DMS 273 (cell line): ENCODE results near the gene RERG.
A peak's percentile ranks its signal among the peaks of the same experiment; 100 is the strongest.

ENCODE experiments used
- DNase-seq: peaks from one replicate; lab custom pipeline; 2025; ENCODE audit not compliant: unreplicated experiment; lab: John Stamatoyannopoulos, UW

Gene RERG

DNA sequence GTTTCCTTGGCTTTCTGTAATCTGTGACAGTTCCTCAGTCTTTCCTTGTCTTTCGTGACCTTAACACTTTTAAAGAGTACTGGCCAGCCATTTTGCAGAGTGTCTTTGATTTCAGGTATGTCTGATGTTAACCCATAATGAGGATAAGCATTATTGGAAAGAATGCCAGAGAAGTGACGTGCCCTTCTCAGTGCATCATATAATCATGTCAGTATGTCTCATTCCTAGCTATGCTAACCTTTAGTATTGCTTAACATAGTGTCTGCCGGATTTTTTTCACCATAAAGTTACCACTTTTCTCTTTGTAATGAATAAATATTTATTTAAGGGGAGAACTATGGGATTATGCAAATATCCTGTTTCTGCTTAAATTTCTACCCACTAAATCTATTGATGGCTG, 28.5 kb downstream of the RERG start:
- DNase-seq: no peak

DNA sequence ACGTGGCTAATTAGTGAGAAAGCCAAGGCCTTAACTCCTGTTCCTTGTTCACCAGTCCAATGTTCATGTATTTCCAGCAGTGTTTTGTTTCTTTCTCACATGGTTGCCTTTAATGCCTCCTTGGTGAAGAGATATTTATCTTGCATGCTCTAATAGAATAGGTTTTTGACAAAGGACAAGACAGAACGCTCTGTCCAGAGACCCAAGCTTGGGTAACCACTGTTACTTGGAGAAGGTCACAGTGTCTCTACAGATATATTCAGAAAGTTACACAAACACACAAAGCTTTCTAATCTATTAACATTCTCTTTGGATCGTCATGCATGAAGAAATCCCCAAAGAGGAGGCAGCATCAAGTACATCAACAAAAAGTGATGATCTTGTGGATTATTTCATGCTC, 33.1 kb downstream of the RERG start:
- DNase-seq: no peak

DNA sequence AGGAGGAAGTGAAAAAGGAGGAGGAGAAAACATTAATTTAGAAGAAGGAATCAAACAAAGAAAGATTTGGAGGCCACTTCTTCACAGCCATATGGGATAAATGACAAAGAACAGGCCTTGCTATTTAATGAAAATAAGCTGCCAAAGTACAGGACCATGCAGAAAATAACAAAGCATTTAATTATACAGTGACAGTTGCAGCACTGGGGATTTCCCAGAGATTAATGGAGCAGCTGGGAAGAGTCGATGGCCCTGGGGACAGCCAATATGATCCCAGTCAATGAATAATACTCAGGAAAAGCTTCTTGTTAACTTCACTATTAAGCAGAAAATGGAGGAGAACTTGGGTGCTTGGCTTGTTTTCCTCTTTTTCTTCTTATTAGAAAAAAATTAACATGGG, 34.6 kb downstream of the RERG start:
- peak; percentile 7 for DNase-seq

DNA sequence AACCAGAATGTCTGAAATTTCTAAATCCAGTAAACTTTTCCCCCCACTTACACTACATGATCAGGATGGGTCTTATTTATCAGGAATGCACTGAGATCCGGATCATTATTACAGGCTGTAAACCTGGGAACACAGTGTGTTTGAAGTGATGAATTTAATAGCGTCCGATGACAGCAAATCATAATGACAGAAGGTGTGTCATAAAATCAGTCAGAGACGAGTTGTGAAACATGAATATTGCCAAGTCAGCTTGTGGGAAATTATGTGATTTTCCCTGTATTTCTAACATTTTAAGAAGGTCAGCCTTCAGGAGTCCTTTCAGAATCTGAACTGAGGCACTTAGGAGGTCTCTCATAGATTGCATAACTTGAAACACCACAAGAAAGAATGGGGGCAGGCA, 36.7 kb downstream of the RERG start:
- no peak for DNase-seq

DNA sequence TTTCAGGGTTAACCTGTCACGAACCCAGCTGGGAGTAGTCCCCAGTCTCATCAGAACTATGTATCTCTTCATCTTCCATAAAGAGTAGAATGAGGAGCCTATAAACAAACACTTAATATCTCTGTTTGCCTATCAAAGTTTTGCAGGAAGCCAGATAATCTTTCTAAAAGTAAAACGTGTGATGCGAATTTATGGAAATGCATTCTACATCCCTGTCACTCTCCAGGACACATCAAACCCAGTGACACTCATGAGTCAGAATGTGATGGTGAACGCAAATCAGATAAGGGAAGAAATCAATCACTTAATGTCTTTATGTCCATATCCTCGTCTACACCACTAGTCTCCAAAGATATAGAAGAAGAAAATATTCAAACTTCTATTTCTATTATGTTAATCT, 37.4 kb downstream of the RERG start:
- no peak for DNase-seq

DNA sequence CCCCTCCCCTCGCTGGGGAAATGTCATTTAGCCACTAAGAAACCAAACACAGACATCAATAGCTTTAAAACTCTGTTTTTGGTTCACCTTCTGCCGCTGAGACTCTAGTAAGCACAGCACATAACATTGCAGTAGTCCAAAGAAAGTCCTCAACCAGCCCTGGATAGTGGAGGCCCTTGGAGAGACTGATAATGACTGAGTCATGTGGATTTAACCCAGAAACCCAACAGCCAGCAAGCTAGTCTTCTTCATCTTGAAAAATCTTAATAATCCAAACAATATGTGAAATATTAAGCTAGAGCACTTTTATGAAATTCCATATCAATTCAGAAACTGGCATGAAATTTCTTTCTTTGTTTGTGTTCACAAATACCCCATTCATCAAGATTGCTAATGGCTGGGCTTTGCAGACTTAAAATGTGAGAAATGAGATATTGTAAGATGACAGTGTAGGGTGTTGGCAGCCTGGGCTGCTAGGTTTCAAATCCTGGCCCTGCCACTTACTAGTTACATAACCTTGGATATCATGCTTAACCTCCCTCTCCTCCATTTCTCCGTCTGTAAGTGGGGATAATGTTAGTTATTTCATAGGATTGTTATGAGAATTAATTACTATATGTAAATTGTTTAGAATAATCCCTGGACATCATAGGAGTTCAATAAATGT, 40.1 kb downstream of the RERG start:
- DNase-seq: no peak

DNA sequence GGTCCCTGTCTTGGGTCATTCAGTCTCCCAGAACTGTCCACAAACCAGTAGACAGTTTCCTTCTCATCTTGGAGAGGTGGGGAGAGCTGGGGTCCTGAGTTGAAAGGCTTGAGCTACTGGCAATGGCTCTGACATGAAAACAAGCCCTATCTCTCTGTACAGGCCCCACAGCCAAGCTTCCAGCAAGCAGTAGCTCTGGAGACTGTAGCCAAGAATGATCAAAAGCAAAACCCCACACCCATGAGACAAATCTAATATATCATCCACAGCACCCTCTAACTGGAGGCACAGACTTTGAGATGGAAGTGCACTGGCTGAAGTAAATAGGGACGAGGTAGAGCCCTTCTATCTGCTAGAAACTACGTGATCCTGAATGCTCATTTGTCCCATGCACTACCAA, 40.9 kb downstream of the RERG start:
- DNase-seq: no peak

DNA sequence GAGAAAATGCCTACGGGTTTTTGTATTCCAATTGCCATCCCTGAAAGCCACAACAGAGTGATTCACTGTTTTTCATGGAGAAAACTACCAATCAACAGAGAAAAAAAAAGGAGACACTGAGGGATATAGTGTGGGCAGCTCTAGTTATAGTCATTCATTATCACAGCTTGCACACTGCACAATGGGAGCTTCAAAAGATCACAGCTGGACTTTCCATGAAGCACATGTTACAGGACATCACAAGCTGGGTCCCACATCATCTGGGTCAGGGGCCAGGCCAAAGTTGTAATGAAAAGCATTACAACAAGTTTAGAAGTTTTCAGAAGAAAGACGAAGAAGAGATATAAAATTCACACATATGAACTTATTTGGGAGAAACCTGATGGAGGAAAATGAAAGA, 41.5 kb downstream of the RERG start:
- no peak for DNase-seq

DNA sequence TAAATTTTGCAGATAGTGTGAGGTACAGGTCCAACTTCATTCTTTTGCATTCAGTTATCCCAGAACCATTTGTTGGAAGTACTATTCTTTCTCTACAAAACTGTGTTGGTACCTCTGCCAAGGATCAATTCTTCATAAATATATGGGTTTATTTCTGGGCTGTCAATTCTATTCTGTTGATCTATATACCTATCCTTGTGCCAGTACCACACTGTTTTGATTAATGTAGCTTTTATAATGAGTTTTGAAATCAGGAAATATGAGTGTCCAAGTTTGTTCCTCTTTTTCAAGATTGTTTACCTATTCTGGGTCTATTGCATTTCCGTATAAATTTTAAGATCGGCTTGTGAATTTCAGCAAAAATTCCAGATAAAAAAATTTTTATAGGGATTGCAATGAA, 48.1 kb downstream of the RERG start:
- DNase-seq: no peak

DNA sequence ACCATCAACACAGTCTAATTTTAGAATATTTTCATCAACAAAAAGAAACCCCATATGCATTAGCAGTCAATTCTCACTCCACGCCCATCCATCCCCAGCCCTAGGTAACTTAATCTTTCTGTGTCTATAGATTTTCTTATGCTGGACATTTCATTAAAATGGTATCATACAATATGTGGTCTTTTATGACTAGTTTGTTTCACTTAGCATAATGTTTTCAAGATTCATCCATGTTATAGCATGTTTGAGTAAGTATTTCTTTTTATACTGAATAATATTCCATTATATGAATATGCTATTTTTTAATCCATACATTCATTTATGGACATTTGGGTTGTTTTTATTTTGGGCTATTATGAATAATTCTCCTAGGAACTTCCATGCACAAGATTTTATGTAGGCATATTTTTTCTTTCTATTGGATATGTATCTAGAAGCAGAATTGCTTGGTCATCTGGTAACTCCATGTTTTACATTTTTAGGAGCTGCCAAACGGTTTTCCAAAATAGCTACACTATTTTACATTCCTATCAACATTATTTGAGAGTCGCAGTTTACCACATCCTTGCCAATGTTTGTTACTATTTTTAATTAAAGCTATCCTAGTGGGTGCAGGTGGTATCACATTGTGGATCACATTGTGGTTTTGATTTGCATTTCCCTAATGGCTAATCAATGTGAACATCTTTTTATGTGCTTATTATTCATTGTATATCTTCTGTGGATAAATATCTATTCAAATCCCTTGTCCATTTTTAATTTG, 49.0 kb downstream of the RERG start:
- no peak for DNase-seq

DNA sequence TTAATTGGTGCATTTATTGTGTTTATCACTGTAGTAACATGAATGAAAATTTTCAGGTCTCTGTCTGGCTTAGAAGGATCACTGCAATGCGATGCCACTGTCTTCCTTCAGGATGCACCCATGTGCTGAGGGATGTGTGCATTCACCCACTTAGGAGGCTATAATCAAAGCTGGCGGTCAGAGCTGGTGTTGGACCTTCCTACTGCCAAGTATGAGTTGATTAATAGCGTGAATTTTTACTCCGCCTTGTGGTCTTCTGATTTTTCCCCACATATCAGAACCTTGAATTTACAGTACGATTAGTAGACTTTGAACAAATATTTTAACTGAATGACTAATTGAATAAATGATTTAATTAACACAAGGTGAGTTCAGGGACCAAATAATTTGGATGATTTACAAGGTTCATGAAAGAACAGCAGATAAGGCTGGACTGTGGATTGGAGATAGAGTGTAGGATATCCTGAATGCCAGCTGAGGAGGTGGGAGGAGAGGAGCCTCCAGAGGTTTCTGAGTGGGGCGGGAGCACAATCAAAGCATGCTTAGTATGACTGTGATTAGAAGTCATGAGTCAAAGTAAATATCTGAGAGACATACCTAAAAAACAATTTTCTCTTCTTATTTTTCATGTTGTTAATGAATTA, 50.1 kb downstream of the RERG start:
- DNase-seq: no peak

DNA sequence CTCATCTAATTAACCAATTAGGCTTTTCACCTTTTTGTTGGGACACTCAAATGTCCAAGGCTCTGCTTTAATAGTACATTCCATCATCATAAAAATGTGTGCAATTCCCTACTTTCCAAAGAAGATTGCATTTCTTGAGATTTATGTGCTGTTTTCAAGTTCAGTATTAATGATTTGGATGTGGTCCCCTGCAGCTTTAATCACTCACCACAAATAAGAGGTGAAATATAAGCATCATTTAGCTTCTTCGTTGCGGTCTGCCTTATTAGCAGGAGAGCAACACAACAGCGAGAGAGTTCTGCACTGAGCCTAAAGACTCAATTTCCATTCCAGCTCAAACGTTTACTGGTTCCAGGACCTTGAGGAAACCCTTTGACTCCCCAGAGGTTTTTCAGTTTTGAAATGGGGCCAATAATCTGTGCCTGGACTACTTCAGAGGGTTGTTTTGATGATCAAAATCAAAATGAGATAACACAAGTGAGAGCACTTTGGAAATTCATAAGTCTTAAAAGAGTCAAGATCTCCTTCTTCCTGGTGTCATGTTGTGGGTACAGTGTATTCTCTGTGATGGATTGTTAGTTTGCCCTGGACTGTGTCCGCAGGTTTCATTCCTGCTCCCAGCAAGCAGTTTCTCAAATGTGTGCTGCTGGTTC, 53.1 kb downstream of the RERG start:
- DNase-seq: no peak

DNA sequence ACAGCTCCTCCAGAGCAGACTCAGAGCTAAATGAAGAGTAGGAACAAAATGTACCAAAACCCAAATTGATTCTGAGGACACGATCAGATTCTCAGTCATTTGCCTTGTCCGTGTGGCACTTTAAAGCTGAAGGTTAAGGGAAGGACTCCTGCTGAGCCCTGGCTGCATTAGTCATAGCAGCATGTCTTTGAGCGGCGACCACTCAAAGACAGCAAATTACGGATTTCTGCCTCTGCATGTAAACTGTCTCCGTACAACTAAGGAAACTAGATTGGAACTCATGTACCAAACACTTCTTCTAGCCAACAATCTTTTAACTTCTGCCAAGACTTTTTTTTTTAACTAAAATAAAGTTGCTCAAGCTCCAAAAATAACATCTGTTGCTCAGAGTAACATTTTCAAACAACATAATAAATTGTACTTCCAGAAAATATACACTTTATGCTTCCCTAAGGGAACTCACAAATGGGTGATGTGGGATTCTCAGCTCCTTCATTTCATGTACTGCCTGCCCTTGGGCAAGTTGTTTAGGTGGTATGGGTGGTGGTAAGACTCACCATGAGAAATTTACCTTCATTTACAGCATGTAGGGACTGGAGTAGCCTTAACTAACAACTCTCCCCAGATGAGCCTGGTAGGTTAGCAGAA, 56.1 kb downstream of the RERG start:
- DNase-seq: no peak

DNA sequence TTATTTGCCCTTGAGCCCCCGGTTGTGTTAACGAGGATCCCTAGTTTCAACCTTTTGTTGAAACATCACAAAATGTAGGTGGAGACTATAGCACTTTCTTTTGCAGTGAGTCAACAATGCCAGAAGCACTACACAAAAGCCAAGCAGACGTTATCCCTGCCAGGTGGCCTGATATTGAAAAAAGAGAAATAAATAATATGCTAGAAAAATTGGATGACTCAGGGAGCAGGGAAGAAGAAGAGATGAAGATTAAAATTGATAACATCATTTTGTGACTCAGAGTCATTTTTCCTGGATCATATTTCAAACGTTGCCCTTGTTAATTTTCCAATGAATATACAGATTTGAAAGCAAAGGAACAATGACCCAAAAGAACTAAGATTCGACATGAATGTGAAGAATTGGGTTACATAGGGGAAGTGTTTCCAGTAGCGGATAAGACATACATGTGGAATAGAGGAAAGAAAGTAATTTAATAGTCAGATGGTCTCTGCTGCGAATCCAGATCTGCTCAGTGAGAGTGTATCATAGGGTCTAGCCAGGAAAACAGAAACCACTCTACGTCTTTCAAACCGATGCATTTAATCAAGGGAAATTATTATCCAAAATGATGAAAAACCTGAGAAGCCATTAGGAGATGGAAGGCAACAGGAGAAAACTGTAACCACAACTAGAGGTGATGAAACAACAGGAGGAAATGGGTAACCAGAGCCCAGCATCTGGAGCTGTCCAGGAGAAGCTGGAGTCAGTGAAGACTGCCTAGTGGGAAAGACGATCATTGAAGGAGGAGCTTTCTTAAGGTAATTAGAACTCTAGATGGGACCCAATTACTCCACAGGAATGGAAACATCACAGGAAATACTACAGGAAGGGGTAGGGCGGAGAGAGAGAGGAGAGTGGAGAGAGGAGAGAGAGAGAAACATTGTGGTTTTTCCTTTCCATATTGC, 57.9 kb downstream of the RERG start:
- DNase-seq: no peak

DNA sequence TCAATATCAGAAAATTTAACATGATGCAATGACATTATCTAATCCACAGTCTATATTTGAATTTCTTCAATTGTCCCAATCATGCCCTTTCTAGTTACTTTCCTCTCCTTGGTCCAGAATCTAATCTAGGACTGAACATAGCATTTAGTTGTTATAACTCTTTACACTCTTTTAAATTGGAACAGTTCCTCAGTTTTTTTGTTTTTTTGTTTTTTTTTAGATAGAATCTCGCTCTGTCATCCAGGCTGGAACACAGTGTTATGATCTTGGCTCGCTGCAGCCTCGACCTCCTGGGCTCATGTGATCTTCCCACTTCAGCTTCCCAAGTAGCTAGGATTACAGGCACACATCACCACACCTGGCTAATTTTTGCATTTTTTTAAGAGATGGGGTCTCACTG, 63.1 kb downstream of the RERG start:
- DNase-seq: no peak

DNA sequence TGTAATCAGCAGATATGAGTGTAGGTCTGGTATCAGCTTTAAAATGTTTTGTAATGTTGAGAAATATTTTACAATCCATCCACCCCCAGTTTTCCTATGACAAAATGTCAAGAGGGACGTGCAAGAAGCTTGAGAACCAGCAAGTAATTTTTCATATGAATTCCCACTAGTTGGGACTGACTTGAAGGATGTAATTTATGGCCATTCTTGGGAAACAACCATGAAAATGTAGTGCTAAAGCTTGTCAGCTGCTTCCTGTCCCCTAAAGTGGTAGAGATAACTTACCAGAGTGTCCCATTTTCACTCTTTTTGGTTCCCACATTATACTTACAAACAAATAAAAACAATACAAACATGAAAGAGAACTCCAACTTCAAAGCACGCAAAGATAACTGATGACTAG, 63.9 kb downstream of the RERG start:
- no peak for DNase-seq

DNA sequence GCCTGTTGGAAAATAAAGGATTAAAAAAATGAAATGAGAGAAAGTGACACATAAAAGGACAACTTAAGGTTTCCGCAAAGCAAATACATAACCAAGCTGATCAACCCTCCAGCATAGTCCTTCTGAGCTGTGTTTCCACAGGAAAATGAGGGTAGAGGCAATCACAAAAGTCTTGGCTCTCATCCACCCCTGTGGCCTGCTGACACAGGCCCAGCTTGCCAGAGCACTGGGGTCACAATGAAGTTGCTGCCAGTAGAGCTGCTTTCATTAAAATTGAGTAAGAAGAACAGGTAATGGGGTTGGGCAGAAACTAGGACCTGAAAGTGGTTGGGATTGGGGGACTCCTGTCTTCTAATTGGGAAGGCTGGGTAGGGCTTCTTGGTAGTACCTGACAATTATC, 65.9 kb downstream of the RERG start:
- peak; percentile 11 for DNase-seq

DNA sequence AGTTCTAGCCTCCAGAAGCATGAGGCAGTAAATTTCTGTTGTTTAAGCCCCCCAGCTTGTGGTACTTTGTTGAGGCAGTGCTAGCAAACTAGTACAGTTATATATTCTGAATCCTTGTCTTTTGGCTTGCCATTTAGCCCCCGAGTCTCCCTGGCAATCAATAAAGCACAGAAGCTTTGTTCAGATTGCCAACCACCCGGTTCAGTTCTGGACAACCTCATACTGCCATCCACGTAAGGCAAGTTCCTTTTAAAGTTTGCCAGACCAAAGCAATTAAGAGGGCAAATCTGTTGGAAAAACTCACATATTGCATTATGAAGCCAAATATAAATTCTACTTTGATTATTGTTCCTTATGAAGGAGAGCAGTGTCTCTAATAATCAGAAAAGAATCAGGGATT, 67.1 kb downstream of the RERG start:
- no peak for DNase-seq

DNA sequence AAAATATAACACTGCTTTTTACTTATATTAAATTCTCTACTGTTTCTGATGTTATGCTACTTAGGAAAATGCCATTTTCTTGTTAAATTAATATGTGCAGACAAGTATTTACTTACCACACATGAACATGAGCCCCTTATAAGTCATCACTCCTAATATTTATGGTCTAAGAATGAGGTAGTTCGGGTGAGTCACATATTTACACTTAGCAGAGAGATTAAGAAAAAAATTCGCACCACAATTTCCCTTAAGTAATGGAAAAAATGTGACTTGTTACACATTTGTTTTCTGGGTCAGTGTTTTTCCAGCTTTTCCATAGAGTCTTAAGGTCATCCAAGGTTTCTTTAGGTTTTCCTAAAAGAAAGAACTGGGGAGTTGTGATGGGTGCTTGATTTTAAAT, 68.3 kb downstream of the RERG start:
- DNase-seq: no peak

DNA sequence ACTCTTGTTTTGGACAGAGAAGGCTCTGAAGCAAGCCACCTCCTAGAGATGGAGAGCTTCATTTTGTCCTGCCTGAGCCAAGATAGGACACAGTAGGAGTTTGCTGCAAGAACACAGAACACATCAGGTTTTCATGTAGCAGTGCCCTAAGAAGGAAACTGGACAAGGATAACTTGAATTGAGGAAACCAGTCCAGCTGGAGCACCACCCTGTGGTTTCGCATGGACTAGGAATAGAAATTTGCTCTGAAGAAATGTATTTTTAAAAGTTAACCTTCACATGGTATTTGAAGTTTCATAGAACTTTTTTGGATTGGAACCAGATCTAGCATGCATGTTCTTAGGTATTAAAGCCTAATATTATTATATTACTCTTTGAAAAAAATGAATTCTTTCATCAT, 68.8 kb downstream of the RERG start:
- DNase-seq: peak; percentile 18
